K562 (cell line): ENCODE results near the gene MACF1. TPM values are rescaled to one million over a fixed set of nuclear protein-coding genes. Genes with fewer than 3 reads are reported as not detected.

ENCODE experiments used
- ATAC-seq: fragments of 200-7000 bp; cut with Tn5 transposase; 3 replicates; pipeline ENCODE4 v1.9.1; 2020; ENCODE audit warnings: moderate library complexity
- BruUV-seq: library from RNA; stranded (reverse); fragments of 400-500 nt; replicated peaks from 2 replicates; lab custom pipeline; 2021; lab: Mats Ljungman, UMichigan
- CTCF ChIA-PET: fragments of 300-600 bp; formaldehyde crosslinking; extraction: SDS; loops from one replicate; lab custom pipeline; 2021; ENCODE audit warnings: low intra/inter-chr PET ratio; lab: Yijun Ruan, JAX
- POLR2A ChIA-PET: fragments of 300-600, 350-650 bp; sonication (Branson Sonifier 250); formaldehyde crosslinking; extraction: SDS; loops from one replicate; lab custom pipeline; 2021; ENCODE audit warnings: antibody characterized with exemption, inconsistent platforms; lab: Yijun Ruan, JAX
- DNase-seq, 4 experiments: peaks; one replicate each; pipeline versions ENCODE4 v3.0.0 to v3.0.0-alpha.2; 2011 to 2018; ENCODE audit warnings: low spot score in 3 of 4, mixed read lengths in 3 of 4; ENCODE audit errors: extremely low read depth in 1 of 4
- FAIRE-seq: peaks from 2 replicates; lab custom pipeline; 2011; peaks lifted over from hg19 to GRCh38; lab: Jason Lieb, UNC
- H2AFZ ChIP-seq: 2 replicates; pipeline ENCODE4 v1.6.0; 2011; ENCODE audit warnings: low read depth, low read length, control low read depth, inconsistent platforms
- H3K27ac ChIP-seq: fragments of 200-600 bp; 3 replicates; pipeline ENCODE4 v1.8.0; 2011; ENCODE audit warnings: low read depth, mild to moderate bottlenecking, control low read depth, inconsistent platforms, low read length, moderate library complexity, mixed read lengths; ENCODE audit errors: extremely low read depth
- H3K27me3 ChIP-seq, 2 experiments: fragments of 300-600 bp in 1 of 2; 2 replicates in 1 of 2; 3 replicates in 1 of 2; pipeline versions ENCODE4 v1.6.0 to v1.8.0; 2011; ENCODE audit warnings: inconsistent platforms in 2 of 2, low read length in 2 of 2, mild to moderate bottlenecking in 1 of 2, mixed read lengths in 1 of 2, moderate library complexity in 1 of 2; ENCODE audit not compliant: control insufficient read depth in 2 of 2, insufficient read depth in 2 of 2
- H3K36me3 ChIP-seq: fragments of 300-600 bp; 3 replicates; pipeline ENCODE4 v1.8.0; 2011; ENCODE audit warnings: mild to moderate bottlenecking, low read length, inconsistent platforms; ENCODE audit not compliant: control insufficient read depth, insufficient read depth
- H3K4me1 ChIP-seq, 2 experiments: fragments of 200-600 bp in 1 of 2; replicated peaks in 1 of 2; 2 replicates in 1 of 2; 3 replicates in 1 of 2; pipeline versions ENCODE4 v1.5.1 to v1.8.0; 2011; ENCODE audit warnings: inconsistent platforms in 2 of 2, low read length in 2 of 2, mild to moderate bottlenecking in 1 of 2, mixed read lengths in 1 of 2, moderate library complexity in 1 of 2; ENCODE audit not compliant: control insufficient read depth in 2 of 2, insufficient read depth in 2 of 2
- H3K4me2 ChIP-seq: 2 replicates; pipeline ENCODE4 v1.6.1; 2011; ENCODE audit warnings: low read length, control low read depth, inconsistent platforms, mixed read lengths; ENCODE audit not compliant: insufficient read depth
- H3K4me3 ChIP-seq: fragments of 200-600 bp; sonication (generic), shearing (Covaris generic); 2 replicates; pipeline ENCODE4 v1.5.1; 2016; ENCODE audit warnings: control low read depth, inconsistent platforms
- H3K79me2 ChIP-seq: fragments of 200-600 bp; 3 replicates; pipeline ENCODE4 v1.8.0; 2011; ENCODE audit warnings: low read length, inconsistent platforms; ENCODE audit not compliant: control insufficient read depth, insufficient read depth
- H3K9ac ChIP-seq, 2 experiments: 2 replicates each; pipeline versions ENCODE4 v1.6.0 to v1.6.1; 2011; ENCODE audit warnings: low read depth in 2 of 2, low read length in 2 of 2, control low read depth in 1 of 2, inconsistent platforms in 1 of 2, mild to moderate bottlenecking in 1 of 2, mixed read lengths in 1 of 2; ENCODE audit not compliant: insufficient read depth in 1 of 2
- H3K9me1 ChIP-seq: one replicate; pipeline ENCODE4 v1.6.0; 2011; ENCODE audit warnings: inconsistent platforms, mild to moderate bottlenecking, low read length, moderate library complexity; ENCODE audit not compliant: control insufficient read depth, insufficient read depth
- H3K9me3 ChIP-seq: replicated peaks from 2 replicates; pipeline ENCODE4 v1.5.1; 2011; ENCODE audit warnings: low read depth, low read length, inconsistent platforms; ENCODE audit not compliant: control insufficient read depth, insufficient read depth
- H4K20me1 ChIP-seq: replicated peaks from 2 replicates; pipeline ENCODE4 v1.6.1; 2011; ENCODE audit warnings: low read length, inconsistent platforms, mixed read lengths; ENCODE audit not compliant: control insufficient read depth, insufficient read depth
- COPS2 ChIP-seq: fragments of 450-650 bp; conservative IDR thresholded peaks from 2 replicates; pipeline ENCODE4 v1.6.1; 2016; ENCODE audit warnings: mild to moderate bottlenecking, moderate library complexity
- CXXC5 ChIP-seq: fragments of 250-450 bp; sonication (Bioruptor Pico); IDR thresholded peaks from 2 replicates; pipeline ENCODE4 v1.8.0; 2022; ENCODE audit warnings: inconsistent platforms, mild to moderate bottlenecking, moderate library complexity
- ETS2 ChIP-seq: IDR thresholded peaks from 2 replicates; pipeline ENCODE4 v1.6.1; 2016; ENCODE audit warnings: borderline replicate concordance, missing genetic modification characterization, mild to moderate bottlenecking, moderate library complexity, missing compliant biosample characterization; ENCODE audit not compliant: poor library complexity, severe bottlenecking
- HNRNPLL ChIP-seq: fragments of 200-400 bp; formaldehyde crosslinking; IDR thresholded peaks from 2 replicates; pipeline ENCODE4 v1.6.1; 2017; ENCODE audit warnings: low read length, low read depth, mild to moderate bottlenecking; ENCODE audit not compliant: poor library complexity, severe bottlenecking
- POLR2G ChIP-seq: fragments of 200-400 bp; formaldehyde crosslinking; IDR thresholded peaks from 2 replicates; pipeline ENCODE4 v1.6.1; 2017; ENCODE audit warnings: low read depth, mild to moderate bottlenecking, antibody characterized with exemption, low read length, moderate library complexity
- RFX1 ChIP-seq: fragments of 450-650 bp; IDR thresholded peaks from 2 replicates; pipeline ENCODE4 v1.6.1; 2016; ENCODE audit warnings: mild to moderate bottlenecking, moderate library complexity
- ZNF146 ChIP-seq: IDR thresholded peaks from one replicate; pipeline ENCODE4 v1.6.1; 2018; ENCODE audit warnings: missing compliant biosample characterization; ENCODE audit not compliant: unreplicated experiment
- ZNF449 ChIP-seq: fragments of 250-450 bp; sonication (Bioruptor Pico); IDR thresholded peaks from 2 replicates; pipeline ENCODE4 v1.8.0; 2022; ENCODE audit warnings: moderate library complexity, mild to moderate bottlenecking, inconsistent platforms
- ZNF512 ChIP-seq: IDR thresholded peaks from 2 replicates; pipeline ENCODE4 v1.6.1; 2016; ENCODE audit warnings: missing genetic modification characterization, missing compliant biosample characterization
- WGBS: fragments of 100-300 bp; shearing (Covaris generic); methylation state at CpG from one replicate; pipeline ENCODE4 v1.1.6; 2016; ENCODE audit warnings: low coverage, mixed read lengths; ENCODE audit not compliant: insufficient coverage; ENCODE audit errors: missing lambda C conversion rate; 5-methylcytosine and 5-hydroxymethylcytosine counted together
- in situ Hi-C: fragments of 300-500 bp; cut with MboI; formaldehyde crosslinking; loops from 4 replicates; pipeline ENCODE4 v1.15.0; 2018; ENCODE audit warnings: inconsistent platforms, mixed read lengths
- intact Hi-C: fragments of 100-400 bp; cut with micrococcal nuclease; formaldehyde crosslinking; loops from 2 replicates; pipeline ENCODE4 v1.14.2; 2022
- polyA plus RNA-seq, 8 experiments: library from polyadenylated mRNA; depleted of rRNA in 4 of 8; stranded (reverse) in 5 of 8; unstranded in 3 of 8; fragments of >200 nt; fragmentation: Nextera tagmentation in 2 of 8; fragmentation: Illumina TruSeq in 1 of 8; extraction: Ambion mirVana in 2 of 8; extraction: Trizol in 1 of 8; gene quantifications; 2 replicates each; pipeline versions ENCODE4 v1.2.1 to v1.2.3, GENCODE V29; 2011 to 2014; ENCODE audit warnings: inconsistent platforms in 1 of 8, missing spikeins in 1 of 8
- total RNA-seq, 7 experiments: library from RNA; depleted of rRNA in 6 of 7; stranded (reverse); fragments of >200 nt in 6 of 7; fragmentation: Illumina TruSeq in 2 of 7; extraction: Trizol in 2 of 7; gene quantifications; 2 replicates each; pipeline versions ENCODE4 v1.2.1 to v1.2.3, GENCODE V29; 2011 to 2021; ENCODE audit warnings: low replicate concordance in 1 of 7

The MACF1 gene
- total and polyA plus RNA-seq, 9 of the 15 experiments (the other 6 are each of a cell fraction or from before 2014, with no cell fraction given), result 13.2 to 232 (median 112) TPM

GRCh38 chr1:39431927-39432326 lies 227.4 kb downstream of the MACF1 start (continued):
- no peak for TF ChIP-seq RFX1
- no peak for TF ChIP-seq COPS2
- TF ChIP-seq ZNF449, result no peak
- no peak for TF ChIP-seq ZNF146 (CRISPR knock-in tag)

GRCh38 chr1:39434797-39435395 lies 230.4 kb downstream of the MACF1 start:
- ChIA-PET CTCF (no interaction called here), POLR2A (interaction anchor here (0.9 to 1.6 kb wide), 2 partner anchors 14 to 19 kb away, joined by 4 read pairs; no protein-coding TSS in a partner anchor)
- 94% methylated on average over 3 of the region's 3 CpGs for WGBS
- H3K4me1 ChIP-seq, result no peaks in the 10 kb centered on the region
- TF ChIP-seq ETS2, result no peak
- TF ChIP-seq POLR2G, result no peak
- TF ChIP-seq HNRNPLL, result no peak
- no peak for TF ChIP-seq ZNF512
- no peak for TF ChIP-seq CXXC5
- no peak overlapping the region for H3K27ac ChIP-seq
- H3K27me3 ChIP-seq, result no peaks in the 10 kb centered on the region
- no peak overlapping the region for H3K4me2 ChIP-seq
- ATAC-seq, result no peak
- BruUV-seq, result no TSS peak
- H3K36me3 ChIP-seq, result peaks cover 86% of the 10 kb centered on the region
- H2AFZ ChIP-seq, result no peak overlapping the region
- no peak overlapping the region for H3K9ac ChIP-seq
- H4K20me1 ChIP-seq, result no peaks in the 10 kb centered on the region
- H3K79me2 ChIP-seq, result no peaks in the 10 kb centered on the region
- in situ Hi-C loops, result no loop called here
- no peaks in the 10 kb centered on the region for H3K9me3 ChIP-seq
- H3K4me3 ChIP-seq, result no peak overlapping the region
- intact Hi-C loops, result no loop called here
- no peak for DNase-seq
- H3K9me1 ChIP-seq, result no peaks in the 10 kb centered on the region
- no peak for FAIRE-seq
